GM12878 (cell line): ENCODE results near the gene HASPIN. TPM values are rescaled to one million over a fixed set of nuclear protein-coding genes. Genes with fewer than 3 reads are reported as not detected.

ENCODE experiments used
- KLF5 ChIP-seq: fragments of 450-650 bp; IDR thresholded peaks from 2 replicates; pipeline ENCODE4 v1.6.1; 2014; ENCODE audit warnings: mild to moderate bottlenecking; ENCODE audit not compliant: partially characterized antibody
- MYB ChIP-seq: fragments of 150-350 bp; IDR thresholded peaks from 2 replicates; pipeline ENCODE4 v1.6.1; 2014; ENCODE audit warnings: mild to moderate bottlenecking, low read depth, low read length, borderline replicate concordance
- PRDM15 ChIP-seq: fragments of 450-650 bp; formaldehyde crosslinking; IDR thresholded peaks from 2 replicates; pipeline ENCODE4 v1.4.0; 2020; ENCODE audit warnings: mild to moderate bottlenecking, moderate library complexity
- REST ChIP-seq: IDR thresholded peaks from 2 replicates; pipeline ENCODE4 v1.6.1; 2012; ENCODE audit warnings: mild to moderate bottlenecking, low read depth, low read length
- polyA plus RNA-seq, 11 experiments: library from polyadenylated mRNA; depleted of rRNA in 4 of 11; unstranded in 6 of 11; stranded (reverse) in 5 of 11; fragments of >200 nt; fragmentation: Nextera tagmentation in 4 of 11; fragmentation: Illumina TruSeq in 1 of 11; extraction: Ambion mirVana in 4 of 11; extraction: Trizol in 1 of 11; gene quantifications; 1 replicate in 1 of 11; 2 replicates in 10 of 11; pipeline versions ENCODE4 v1.2.1 to v1.2.3, GENCODE V29; 2011 to 2016; ENCODE audit warnings: inconsistent platforms in 2 of 11, missing spikeins in 2 of 11, low read depth in 1 of 11
- total RNA-seq, 4 experiments: library from RNA; depleted of rRNA in 3 of 4; stranded (reverse); fragments of >200 nt in 3 of 4; fragmentation: Illumina TruSeq in 1 of 4; extraction: Trizol in 1 of 4; gene quantifications; 2 replicates each; pipeline versions ENCODE4 v1.2.1 to v1.2.3, GENCODE V29; 2013 to 2021

HASPIN gene
- total and polyA plus RNA-seq, 10 of the 15 experiments (the other 5 are each of a cell fraction or from before 2014, with no cell fraction given): 0.80 to 18.0 (median 10.1) TPM

GRCh38 chr17:3712811-3713463, 10.8 kb upstream of the HASPIN start (continued):
- TF ChIP-seq PRDM15 (CRISPR knock-in tag): no peak
- no peak for TF ChIP-seq KLF5
- peak; percentile 59; the same call in 1 of the 2 replicates for TF ChIP-seq MYB
- TF ChIP-seq REST: no peak
- TF ChIP-seq, all 136 proteins: peak for 24
